Brain pericyte (primary cell): ENCODE results near the gene PLXNB2.
A peak's percentile ranks its signal among the peaks of the same experiment; 100 is the strongest.

Experiments used
- DNase-seq: peaks from one replicate; pipeline ENCODE4 v3.0.0-alpha.2; 2012; ENCODE audit warnings: low read depth, low spot score

Gene PLXNB2

DNA sequence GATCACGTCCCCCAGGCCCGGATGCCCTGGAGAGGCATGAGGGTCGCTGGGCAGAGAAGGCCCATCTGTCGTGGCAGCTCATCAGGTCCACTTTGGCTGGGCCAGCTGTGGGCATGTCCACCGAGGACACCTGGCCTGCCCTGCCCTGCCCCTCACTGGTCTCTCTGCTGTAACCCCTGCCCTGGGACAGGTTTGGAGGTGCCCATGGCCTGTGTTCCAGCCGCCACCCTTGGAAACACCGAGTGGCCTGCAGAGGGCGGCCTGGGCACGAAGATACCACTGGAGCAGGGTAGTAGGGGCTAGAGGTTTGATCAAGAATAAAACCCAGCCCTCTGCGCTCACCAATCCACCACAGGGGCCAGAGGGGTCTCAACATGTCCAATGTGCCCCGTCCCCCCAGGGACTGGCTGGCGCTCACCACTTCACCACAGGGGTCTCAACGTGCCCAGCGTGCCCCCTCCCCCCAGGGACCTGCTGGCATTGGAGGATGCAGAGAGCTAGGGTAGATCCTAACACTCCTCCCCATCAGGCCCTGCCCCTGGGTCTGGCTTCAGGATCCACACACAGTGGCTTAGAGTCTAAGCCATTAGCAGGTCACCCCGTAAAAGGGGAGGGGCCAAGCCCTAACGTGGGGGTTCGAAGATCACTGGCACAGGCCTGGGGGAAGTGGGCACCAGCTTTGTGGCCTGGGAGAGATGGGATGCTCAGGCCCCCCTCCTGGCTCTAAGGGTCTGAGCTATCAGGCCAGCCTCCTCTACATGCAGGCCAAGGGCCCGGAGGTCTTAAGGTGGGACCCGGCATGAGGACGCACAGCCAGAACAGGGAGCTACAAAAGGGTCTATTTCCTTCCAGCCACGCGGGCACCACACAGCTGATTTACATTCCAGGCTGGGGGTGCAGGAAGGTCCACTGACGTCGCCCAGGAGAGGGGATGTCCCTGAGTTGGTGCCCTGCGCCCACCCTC is 55.1 kb downstream of the PLXNB2 start:
- no peak for DNase-seq

DNA sequence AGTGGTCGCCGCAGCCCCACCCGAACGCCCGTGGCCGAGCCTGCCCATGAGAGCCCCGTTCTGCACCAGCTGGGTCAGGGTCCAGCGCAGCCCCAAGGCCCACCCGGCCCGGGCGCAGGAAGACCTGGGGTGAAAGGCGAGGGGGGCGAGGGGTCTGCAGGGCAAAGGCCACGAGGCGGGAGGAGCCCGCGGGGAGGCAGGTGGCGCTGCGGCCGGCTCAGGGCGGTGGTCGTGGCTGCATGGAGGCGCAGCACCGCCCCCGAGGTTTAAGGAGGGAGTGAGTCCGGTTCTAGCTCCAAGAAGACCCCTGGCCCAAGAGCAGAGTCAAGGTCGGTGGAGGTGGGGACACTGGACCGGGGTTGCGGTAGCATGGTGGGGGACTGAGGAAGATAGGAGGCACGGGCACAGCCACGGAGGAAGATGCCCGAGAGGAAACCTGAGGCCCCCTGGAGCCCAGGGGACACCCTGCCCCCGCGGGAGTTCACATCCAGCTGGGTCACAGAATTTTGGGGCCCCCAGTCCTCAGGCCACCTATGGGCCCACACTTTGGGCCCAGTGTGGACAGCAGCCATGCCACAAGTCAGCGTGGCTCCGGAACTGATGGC is 55.9 kb downstream of the PLXNB2 start:
- DNase-seq: no peak

DNA sequence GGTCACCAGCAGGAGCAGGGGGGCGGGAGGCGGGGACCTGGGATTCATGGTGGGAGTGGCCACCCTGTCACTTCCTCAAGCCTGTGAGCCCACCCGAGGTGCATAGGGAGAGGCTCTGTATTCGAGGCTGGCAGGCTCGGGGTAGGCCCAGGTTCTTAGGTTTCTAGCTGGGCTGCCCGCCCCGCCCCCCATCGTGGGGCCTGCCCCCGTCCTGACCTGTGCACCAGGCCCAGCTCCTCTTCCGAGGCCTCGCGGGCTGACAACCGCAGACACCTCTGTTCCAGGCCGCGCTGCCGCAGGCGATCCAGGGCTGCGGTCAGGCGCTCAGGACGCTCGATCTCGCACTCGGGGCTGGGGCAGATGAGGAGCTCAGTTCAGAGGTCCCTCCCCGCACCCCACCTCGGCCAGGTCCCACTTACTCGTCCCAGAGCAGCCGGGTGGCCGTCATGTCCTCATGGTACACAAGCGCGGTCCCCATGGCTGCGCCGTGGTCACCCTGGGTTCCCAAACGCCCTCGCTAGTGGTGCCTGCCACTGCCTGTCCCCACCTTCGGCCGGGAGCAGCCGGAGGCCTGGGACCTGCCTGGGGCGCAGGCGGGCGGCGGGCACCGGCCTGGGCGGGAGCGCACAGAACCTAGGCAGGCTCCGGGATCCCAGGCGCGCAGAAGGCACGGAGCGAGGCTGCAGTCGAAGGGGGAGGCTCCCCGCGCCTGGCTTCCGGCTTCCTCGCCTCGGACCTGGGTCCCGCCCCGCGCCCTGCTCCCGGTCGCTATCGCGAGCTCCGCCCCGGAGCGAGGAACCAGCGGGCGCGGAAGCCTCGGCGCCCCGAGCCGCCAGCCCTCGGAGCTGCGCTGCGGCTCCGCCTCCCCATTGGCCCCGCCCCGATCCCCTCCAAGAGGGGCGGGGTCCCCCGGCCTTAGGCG is 56.6 kb downstream of the PLXNB2 start, which contains the start of gene HDAC10:
Gene HDAC10, minus strand, starts transcription at position 711 of the 922 bp plus-strand sequence. Its CDS starts 233 bp downstream, at position 478.
- no peak for DNase-seq

DNA sequence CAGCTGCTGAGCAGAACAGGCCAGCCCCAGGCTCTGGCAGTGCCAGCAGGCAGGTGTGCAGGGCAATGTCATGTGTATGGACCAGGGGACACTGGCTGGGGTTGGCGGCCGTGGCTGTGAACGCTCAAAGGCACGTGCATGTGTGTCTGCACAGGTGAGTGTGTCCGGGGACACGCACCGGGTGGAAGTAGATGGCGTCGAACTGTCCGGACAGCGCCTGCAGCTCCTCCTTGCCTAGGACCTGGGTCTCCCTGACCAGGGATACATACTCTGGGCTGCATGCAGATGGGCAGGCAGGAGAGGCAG is 57.2 kb downstream of the PLXNB2 start:
- DNase-seq: no peak

DNA sequence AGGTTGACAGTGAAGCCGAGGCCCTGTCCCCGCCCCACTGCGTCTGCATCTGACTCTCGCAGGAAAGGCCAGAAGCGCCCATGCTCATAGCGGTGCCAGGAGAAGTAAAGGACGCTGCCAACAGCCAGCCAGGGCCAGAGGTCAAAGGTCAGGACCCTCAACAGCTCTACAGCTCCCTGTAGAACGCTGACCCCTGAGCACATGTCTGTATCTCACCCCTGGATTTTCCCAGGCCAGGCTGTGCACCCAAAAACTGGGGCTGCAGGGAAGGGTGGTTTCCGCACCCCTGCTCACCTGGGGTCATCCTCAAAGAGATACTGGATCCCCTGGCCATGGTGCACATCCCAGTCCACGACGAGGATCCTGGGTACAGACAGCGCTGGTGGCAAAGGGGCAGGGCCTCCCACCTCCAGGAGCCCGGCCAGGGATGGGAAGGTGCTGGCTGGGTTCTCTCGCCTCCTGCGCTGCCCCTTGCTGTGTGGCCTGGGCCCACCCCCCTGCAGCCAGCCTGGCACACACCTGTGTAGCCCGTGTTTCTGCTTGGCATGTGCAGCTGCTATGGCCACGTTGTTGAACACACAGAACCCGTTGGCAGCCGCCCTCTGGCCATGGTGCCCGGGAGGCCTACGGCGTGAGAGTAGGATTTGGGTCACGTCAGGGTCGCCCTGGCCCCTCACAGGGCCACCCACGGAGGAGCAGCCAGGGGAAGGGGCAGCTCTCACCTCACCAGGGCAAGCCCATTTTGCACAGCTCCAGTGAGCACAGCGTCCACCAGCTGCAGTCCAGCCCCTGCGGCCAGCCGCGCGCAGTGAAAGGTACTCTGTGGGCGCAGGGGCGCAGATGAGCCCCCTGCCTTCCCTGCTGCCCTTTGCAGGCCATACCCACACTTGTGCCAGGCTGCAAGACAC is 57.9 kb downstream of the PLXNB2 start:
- DNase-seq: no peak

DNA sequence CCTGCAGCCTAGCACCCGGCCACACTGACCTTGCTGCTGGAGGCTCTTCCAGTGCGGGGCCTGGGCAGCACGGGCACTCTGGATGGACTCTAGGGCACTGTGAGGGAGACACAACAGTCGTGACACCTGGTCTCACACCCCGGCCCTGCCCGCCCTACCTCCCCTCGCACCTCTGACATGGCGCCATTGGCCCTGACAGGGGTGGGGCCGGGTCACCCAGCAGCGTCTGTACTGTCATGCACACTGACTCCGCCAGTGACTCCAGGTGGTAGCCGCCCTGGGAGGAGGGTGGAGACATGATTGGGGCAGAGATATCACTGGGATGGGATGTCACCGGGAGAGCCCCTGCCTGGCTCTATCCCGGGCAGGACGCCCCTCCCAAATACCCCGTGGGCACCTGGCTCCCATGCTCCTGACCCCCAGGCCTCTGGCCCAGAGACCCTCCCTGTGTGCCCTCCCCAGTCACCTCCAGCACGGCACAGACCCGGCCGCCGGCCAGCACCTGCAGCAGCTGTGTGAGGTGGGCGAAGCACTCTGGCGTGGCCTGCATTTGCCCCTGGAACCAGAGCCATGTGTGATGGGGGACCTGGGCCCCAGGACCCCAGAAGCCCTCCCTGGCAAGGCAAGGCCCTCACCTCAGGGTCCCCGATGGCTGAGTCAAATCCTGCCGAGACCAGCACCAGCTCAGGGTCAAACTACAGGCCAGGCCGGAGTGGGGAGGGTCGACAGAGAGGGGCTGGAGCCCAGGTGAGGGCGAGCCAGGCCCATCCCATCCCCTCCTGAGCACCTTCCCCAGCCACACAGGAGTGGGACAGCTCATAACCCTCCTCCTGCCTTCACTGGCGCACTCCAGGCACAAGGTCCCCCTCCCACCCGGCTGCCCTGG is 59.0 kb downstream of the PLXNB2 start:
- no peak for DNase-seq

DNA sequence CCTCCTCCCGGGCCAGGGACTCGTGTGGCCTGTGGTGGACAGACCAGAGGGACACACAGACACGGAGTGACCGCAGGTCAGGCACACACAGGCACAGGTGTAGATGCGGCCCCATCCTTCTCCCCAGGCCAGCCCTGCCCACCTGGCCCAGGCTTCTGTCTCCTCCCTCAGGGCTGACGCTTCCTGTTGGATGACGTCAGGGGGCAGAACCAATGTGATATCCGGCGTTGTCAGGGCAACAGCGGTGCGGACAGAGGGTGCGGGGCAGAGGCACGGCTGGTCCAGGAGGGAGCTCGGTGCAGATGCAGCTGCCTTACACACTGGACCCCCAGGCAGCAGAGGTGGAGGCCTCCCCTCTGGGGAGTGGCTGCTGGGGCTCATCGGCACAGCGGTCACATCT is 59.7 kb downstream of the PLXNB2 start:
- no peak for DNase-seq

DNA sequence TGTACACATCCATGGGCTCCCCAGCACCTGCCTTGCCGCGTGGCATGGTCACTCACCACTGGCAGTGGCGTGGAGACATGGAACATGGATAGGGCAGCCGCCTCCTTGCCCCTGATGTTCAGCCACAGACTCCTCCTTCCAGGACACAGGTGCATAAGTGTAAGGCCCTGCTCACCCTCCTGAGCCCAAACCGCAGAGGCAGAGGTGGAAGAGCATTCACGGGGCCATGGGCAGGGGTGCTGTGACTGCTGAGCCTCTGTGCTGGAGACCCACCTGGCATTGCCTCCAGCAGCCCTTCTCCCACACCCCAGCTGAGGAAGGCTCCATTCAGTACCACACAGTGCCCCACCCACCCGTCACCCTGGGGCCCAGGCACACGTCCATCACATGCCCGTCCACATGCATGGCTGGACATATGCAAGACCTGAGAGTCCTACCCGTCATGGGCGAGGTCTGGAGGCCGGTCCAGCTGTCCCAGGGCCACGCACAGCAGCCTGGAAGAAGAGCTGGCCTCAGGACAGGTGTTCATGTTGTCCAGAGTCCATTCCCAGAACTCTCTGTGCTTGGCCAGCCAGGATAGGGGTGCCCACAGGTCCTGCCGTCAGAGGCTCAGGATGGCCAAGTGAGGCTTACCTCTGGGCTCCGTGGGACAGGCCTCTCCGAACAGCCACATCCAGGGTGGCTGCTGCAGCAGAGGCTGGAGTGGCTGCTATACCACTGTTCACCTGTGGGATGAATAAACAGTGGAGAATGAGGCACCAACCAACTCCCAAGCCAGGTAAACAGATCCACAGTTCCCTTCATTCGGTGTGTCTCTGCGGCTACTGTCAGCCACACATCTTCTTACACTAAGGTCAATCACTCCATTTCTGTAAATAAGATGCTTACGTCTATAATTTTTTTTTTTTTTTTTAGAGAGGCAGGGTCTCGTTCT is 60.9 kb downstream of the PLXNB2 start:
- no peak for DNase-seq

DNA sequence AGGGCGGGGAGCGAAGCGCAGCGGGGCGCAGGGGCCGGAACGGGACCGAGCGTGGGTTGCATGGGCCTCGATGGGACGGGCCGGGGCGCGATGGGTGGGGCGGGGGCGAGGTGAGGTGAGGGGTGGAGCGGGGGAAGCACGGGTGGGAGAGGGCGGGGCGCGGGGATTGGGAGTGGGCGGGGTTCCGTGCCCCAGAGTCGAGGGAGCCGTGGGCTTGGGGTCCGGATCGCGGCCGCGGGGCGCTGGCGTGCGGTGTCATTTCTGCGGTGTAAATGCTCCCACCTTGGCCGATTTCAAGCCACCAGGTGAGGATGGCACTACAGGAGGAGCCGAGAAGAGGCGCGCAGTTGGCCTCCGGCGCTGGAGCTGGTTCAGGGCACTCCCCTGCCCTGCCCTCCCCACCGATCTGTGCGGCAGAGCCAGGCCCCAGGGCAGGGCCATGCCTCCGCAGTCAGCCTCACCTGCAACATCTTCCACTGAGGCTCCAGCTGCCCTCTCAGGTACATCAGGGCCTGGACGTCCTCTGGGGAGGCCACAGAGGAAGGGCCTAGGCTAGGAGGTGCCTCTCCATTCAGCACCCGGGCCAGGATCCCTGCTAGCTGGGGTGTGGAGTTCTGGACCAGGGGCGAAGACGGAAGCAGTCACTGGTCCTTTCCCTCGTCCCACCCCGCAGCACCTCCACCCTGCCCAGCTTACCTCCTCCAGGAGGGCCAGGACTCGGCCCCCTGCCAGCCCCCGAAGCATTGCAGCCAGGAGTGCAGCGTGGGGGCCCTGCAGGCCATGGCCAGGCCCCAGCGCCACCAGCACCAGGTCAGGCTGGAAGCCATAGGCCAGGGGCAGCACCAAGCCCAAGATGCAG is 62.0 kb downstream of the PLXNB2 start:
- DNase-seq: no peak

DNA sequence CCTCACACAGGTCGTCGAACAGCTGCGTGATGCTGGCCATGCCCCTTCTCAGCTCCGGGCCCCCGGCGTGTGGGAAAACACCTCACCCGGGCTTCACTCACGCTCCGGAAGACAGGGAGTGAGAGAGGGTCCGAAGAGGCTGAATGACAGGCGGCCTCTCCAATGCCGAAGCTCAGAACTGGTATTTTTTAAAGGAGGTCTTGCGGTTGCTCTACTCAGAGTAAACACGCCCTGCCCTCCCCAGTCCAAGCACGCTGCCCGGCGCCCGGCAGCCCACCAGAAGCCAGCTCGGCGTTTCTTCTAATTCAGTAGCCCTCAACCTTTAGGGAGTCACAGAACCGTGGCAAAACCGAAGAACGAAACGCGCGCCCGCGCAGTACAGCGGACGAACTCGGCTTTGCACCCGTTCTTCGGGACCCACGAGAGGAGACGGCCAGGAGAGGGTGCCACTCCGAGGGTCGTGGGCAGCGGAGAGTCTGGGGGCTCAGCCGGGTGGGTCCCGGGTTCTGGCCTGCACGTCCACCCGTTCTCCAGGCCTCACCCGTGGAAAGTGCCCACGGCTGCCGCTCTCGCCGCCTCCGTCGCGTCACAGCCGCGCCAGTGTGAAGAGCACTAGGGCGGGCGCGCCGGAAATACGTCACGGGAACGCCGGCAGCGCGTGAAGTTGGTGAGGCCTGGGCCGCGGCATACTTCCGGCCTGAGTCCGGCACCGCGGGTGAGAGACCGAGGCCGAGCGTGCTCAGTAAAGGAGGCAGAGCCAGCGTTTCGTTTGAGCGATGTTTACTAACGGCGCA is 62.8 kb downstream of the PLXNB2 start, which contains the start of gene TUBGCP6:
Gene TUBGCP6, minus strand, starts transcription at position 604 of the 794 bp plus-strand sequence. Its CDS starts 564 bp downstream, at position 40.
- peak; percentile 68 for DNase-seq

DNA sequence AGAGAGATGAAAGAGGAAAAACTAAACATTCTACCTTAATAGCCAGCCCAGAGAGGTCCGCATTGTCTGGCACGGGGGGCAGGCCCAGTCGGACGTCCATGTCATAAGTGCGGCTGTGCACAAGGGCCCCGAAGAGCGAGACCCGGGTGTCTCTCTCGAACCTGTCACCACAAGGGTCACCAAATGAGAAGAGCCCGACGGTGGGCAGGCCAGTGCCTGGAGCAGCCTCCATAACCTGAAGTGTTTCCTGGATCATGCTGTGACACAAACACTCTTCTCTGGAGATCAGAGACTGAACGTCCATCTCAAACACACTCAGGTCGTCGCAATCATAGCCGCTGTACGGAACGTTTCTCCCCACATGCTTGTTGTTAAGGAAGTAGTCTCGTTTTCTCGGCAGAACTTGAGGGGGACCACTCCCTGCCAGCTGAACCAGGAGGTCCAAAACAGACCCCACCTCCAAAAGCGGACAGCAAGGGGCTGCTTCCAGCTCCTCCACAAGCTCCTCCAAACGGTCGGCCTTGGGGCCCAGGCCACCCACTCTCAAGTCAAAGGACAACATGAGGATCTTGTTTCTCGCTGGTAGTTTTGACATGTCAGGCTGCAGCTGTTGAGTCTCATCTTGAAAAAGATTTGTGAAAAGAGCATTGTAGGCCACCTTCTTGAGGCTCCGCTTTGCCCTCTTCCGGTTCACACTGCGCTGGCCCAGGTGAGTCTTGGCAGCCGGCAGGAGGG is 63.6 kb downstream of the PLXNB2 start:
- no peak for DNase-seq

DNA sequence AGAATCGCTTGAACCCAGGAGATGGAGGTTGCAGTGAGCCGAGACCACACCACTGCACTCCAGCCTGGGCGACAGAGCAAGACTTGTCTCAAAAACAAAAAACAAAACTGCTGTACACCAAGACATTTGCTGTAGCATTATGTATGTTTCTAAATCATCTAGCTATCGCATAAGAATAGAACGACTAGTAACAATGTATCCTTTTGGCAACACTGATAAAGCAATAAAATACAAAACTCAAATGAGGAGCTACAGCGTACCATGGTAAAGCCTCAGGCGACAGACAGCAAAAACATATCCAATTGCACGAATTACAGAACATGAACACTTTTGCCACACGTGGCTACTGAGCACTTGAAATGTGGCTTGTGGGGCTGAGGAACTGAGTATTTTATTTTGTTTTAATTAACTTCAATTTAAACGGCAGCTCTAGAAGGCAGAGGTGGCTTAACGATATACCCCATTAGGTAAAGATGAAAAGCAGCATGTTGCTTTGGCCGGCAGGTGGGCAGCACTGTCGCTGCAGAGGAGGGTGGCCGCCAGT is 65.0 kb downstream of the PLXNB2 start:
- DNase-seq: no peak

DNA sequence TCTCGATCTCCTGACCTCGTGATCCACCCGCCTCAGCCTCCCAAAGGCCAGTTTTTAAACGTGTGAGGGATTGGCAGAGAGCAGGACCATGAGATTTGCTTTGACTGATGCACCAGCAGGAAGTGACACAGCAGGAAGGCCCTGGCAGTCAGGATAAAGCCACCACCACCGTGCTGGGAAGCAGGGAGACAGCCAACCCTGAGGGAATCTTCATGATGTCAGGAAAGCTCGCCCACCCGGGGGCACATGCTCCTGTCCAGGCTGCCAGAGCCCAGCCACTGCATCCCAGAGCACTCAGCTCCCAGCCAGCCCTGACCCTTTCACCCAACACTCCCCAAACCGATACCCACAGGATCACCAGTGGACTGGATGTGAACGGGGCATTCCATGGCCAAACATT is 68.7 kb downstream of the PLXNB2 start:
- DNase-seq: no peak

DNA sequence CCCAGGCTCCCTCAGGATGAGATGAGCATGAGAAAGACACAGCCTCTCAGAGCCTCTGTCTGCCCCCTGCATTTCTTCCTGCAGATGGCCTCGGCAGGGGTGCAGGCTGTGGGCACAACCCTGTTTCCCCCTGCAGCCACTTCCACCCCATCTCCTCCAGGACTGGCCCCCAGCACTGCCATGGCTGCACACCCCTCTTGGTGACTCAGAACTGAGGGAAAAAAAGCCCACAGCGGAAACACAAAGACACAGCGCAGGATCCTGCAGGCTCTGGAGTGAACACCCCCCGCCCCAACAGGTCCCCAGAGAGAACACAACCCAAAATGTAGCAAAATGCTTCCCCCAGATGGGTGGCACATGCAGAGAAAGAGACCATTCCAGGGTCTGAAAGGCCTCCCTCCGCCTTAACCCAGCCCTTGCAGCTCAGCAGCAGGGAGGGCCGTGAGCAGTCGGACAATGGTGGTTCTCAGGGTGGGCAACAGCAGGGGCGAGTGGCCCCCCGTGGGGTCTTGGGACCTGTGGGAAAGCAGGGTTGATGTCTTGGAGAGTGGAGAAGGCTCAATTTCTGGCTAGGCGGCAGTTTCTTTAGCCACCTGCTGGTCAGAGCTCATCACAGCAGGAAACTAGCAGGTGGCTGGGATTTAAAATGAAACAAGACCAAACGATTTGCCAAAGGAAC is 70.6 kb downstream of the PLXNB2 start:
- DNase-seq: no peak

DNA sequence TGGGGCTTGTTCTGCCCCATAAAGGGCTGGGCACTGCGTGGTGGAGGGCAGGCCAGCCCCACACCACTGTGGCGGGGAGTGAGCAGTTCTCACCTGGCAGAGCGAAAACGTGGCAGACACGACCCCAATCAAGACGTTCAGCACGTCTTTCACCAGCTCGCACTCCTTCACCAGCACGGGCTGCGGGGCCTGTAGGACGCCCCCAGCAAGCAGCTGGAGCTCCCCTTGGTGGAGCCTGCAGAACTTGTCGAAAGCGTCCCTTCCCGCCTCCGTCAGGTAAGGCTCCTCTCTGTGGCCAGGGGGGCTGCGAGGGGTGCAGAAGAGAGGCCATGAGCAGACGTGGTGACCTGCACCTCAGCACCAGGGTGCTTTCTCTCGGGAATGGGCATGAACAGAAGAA is 74.2 kb downstream of the PLXNB2 start:
- DNase-seq: no peak
